ENCODE data around the gene DYTN.

The DYTN gene

GRCh38 chr2:206642075-206643025 is 75.8 kb downstream of the DYTN start, which contains the start of gene FAM237A:
FAM237A (plus strand) TSS chr2:206642487; CDS start chr2:206644237, 1,750 bp downstream.
- peaks cover 4% of the 10 kb centered on the region; the same call in 1 of the 2 replicates for H3K27me3 ChIP-seq (ENCODE audit: low read depth, low read length)
- H2AFZ ChIP-seq (ENCODE audit: low read depth, low read length), result no peak within 1 kb of the TSS
- H4K20me1 ChIP-seq (ENCODE audit: insufficient read depth, low read length), result no peaks in the 10 kb centered on the region
- H3K79me2 ChIP-seq (ENCODE audit: low read length), result no peaks in the 10 kb centered on the region
- no peak within 1 kb of the TSS for H3K4me2 ChIP-seq (ENCODE audit: low read length)
- no peaks in the 10 kb centered on the region for H3K36me3 ChIP-seq (replicated peaks; ENCODE audit: low read depth, low read length)
- no peak within 1 kb of the TSS for H3K4me3 ChIP-seq (ENCODE audit: low read length)
- H3K4me1 ChIP-seq (ENCODE audit: low read length), result no peaks in the 10 kb centered on the region
- H3K9ac ChIP-seq (ENCODE audit: low read length), result no peak within 1 kb of the TSS
- TF ChIP-seq, protein P1, sequence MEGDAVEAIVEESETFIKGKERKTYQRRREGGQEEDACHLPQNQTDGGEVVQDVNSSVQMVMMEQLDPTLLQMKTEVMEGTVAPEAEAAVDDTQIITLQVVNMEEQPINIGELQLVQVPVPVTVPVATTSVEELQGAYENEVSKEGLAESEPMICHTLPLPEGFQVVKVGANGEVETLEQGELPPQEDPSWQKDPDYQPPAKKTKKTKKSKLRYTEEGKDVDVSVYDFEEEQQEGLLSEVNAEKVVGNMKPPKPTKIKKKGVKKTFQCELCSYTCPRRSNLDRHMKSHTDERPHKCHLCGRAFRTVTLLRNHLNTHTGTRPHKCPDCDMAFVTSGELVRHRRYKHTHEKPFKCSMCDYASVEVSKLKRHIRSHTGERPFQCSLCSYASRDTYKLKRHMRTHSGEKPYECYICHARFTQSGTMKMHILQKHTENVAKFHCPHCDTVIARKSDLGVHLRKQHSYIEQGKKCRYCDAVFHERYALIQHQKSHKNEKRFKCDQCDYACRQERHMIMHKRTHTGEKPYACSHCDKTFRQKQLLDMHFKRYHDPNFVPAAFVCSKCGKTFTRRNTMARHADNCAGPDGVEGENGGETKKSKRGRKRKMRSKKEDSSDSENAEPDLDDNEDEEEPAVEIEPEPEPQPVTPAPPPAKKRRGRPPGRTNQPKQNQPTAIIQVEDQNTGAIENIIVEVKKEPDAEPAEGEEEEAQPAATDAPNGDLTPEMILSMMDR (IDR thresholded peaks at IDR 0.05; ENCODE audit: low read depth, low read length), result no peak
- no peak for TF ChIP-seq EZH2phosphoT487 (IDR thresholded peaks at IDR 0.05; ENCODE audit: low read depth)
- H3K27ac ChIP-seq (ENCODE audit: low read length), result no peak within 1 kb of the TSS
- no peaks in the 10 kb centered on the region for H3K9me3 ChIP-seq (ENCODE audit: insufficient read depth, low read length)

GRCh38 chr2:206641226-206641625 is 77.0 kb downstream of the DYTN start:
- Histone ChIP-seq H3K27me3 (ENCODE audit: low read depth, low read length) (no peaks in the 10 kb centered on the region), H3K27ac (ENCODE audit: low read length) (no peak overlapping the region), H3K4me2 (ENCODE audit: low read length) (no peak overlapping the region), H4K20me1 (ENCODE audit: insufficient read depth, low read length) (no peaks in the 10 kb centered on the region), H3K4me1 (ENCODE audit: low read length) (no peaks in the 10 kb centered on the region), H2AFZ (ENCODE audit: low read depth, low read length) (no peak overlapping the region), H3K79me2 (ENCODE audit: low read length) (no peaks in the 10 kb centered on the region), H3K9me3 (ENCODE audit: insufficient read depth, low read length) (no peaks in the 10 kb centered on the region), H3K4me3 (ENCODE audit: low read length) (no peak overlapping the region), H3K36me3 (replicated peaks; ENCODE audit: low read depth, low read length) (no peaks in the 10 kb centered on the region), H3K9ac (ENCODE audit: low read length) (no peak overlapping the region)
- TF ChIP-seq EZH2phosphoT487 (IDR thresholded peaks at IDR 0.05; ENCODE audit: low read depth), result no peak
- TF ChIP-seq, protein P1 (IDR thresholded peaks at IDR 0.05; ENCODE audit: low read depth, low read length), result no peak

GRCh38 chr2:206639636-206640035 is 78.6 kb downstream of the DYTN start:
- Histone ChIP-seq H3K79me2 (ENCODE audit: low read length) (no peaks in the 10 kb centered on the region), H3K27me3 (ENCODE audit: low read depth, low read length) (no peaks in the 10 kb centered on the region), H3K4me2 (ENCODE audit: low read length) (no peak overlapping the region), H3K9me3 (ENCODE audit: insufficient read depth, low read length) (no peaks in the 10 kb centered on the region), H3K36me3 (replicated peaks; ENCODE audit: low read depth, low read length) (no peaks in the 10 kb centered on the region), H3K9ac (ENCODE audit: low read length) (no peak overlapping the region), H3K4me1 (ENCODE audit: low read length) (no peaks in the 10 kb centered on the region), H3K4me3 (ENCODE audit: low read length) (no peak overlapping the region), H4K20me1 (ENCODE audit: insufficient read depth, low read length) (no peaks in the 10 kb centered on the region), H3K27ac (ENCODE audit: low read length) (no peak overlapping the region), H2AFZ (ENCODE audit: low read depth, low read length) (no peak overlapping the region)
- no peak for TF ChIP-seq EZH2phosphoT487 (IDR thresholded peaks at IDR 0.05; ENCODE audit: low read depth)
- TF ChIP-seq, protein P1 (IDR thresholded peaks at IDR 0.05; ENCODE audit: low read depth, low read length), result no peak

DNA sequence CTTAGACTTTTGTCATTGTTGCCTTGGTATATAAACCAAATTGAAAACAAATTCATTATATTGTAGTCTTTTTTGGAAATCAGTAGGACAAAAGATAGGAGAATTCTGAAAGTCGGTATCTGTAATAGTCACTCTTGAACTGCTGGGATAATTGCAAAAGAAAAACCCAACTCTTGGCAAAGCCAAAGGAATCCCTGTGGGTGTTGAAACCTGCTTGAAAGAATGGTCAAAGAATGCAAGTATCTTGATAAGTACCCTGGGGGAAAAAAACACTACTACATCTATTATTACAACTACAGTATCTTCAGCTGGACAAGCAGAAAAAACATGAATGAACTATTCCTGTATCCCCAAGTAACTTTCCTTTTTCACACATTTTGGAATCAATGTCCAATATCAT is 83.2 kb downstream of the DYTN start:
- H3K27ac ChIP-seq (ENCODE audit: low read length), result no peak overlapping the region
- no peaks in the 10 kb centered on the region for H3K9me3 ChIP-seq (ENCODE audit: insufficient read depth, low read length)
- no peaks in the 10 kb centered on the region for H3K36me3 ChIP-seq (replicated peaks; ENCODE audit: low read depth, low read length)
- H3K27me3 ChIP-seq (ENCODE audit: low read depth, low read length), result peaks cover 4% of the 10 kb centered on the region
- H4K20me1 ChIP-seq (ENCODE audit: insufficient read depth, low read length), result no peaks in the 10 kb centered on the region
- no peak overlapping the region for H3K9ac ChIP-seq (ENCODE audit: low read length)
- H3K79me2 ChIP-seq (ENCODE audit: low read length), result no peaks in the 10 kb centered on the region
- H2AFZ ChIP-seq (ENCODE audit: low read depth, low read length), result no peak overlapping the region
- no peak overlapping the region for H3K4me2 ChIP-seq (ENCODE audit: low read length)
- TF ChIP-seq, protein P1 (IDR thresholded peaks at IDR 0.05; ENCODE audit: low read depth, low read length), result no peak
- no peak for TF ChIP-seq EZH2phosphoT487 (IDR thresholded peaks at IDR 0.05; ENCODE audit: low read depth)
- H3K4me1 ChIP-seq (ENCODE audit: low read length), result no peaks in the 10 kb centered on the region
- no peak overlapping the region for H3K4me3 ChIP-seq (ENCODE audit: low read length)
